K562 (cell line): ENCODE results near the gene RCC2. TPM values are rescaled to one million over a fixed set of nuclear protein-coding genes. Genes with fewer than 3 reads are reported as not detected.

ENCODE experiments used
- FOXM1 ChIP-seq, 2 experiments: fragments of 450-650 bp in 1 of 2; sonication (generic) in 1 of 2; formaldehyde crosslinking in 1 of 2; IDR thresholded peaks; 2 replicates each; pipeline versions ENCODE4 v1.6.1 to v1.9.0; 2017 to 2022; ENCODE audit warnings: low read depth in 2 of 2, mild to moderate bottlenecking in 2 of 2, missing genetic modification reagents in 1 of 2, moderate library complexity in 1 of 2
- POLR2G ChIP-seq: fragments of 200-400 bp; formaldehyde crosslinking; IDR thresholded peaks from 2 replicates; pipeline ENCODE4 v1.6.1; 2017; ENCODE audit warnings: low read depth, mild to moderate bottlenecking, antibody characterized with exemption, low read length, moderate library complexity
- SNIP1 ChIP-seq: fragments of 450-650 bp; IDR thresholded peaks from 2 replicates; pipeline ENCODE4 v1.7.1; 2017; ENCODE audit warnings: low read depth, mild to moderate bottlenecking
- SRSF7 ChIP-seq: fragments of 200-400 bp; formaldehyde crosslinking; optimal IDR thresholded peaks from 2 replicates; pipeline ENCODE3; 2017; ENCODE audit warnings: mild to moderate bottlenecking, low read depth, low read length
- STAT5A ChIP-seq: IDR thresholded peaks from 2 replicates; pipeline ENCODE4 v1.6.1; 2012; ENCODE audit warnings: low read length, inconsistent platforms, borderline replicate concordance
- ZZZ3 ChIP-seq: fragments of 450-650 bp; IDR thresholded peaks from 2 replicates; pipeline ENCODE4 v1.6.1; 2016; ENCODE audit warnings: antibody characterized with exemption, mild to moderate bottlenecking, moderate library complexity
- polyA plus RNA-seq, 8 experiments: library from polyadenylated mRNA; depleted of rRNA in 4 of 8; stranded (reverse) in 5 of 8; unstranded in 3 of 8; fragments of >200 nt; fragmentation: Nextera tagmentation in 2 of 8; fragmentation: Illumina TruSeq in 1 of 8; extraction: Ambion mirVana in 2 of 8; extraction: Trizol in 1 of 8; gene quantifications; 2 replicates each; pipeline versions ENCODE4 v1.2.1 to v1.2.3, GENCODE V29; 2011 to 2014; ENCODE audit warnings: inconsistent platforms in 1 of 8, missing spikeins in 1 of 8
- total RNA-seq, 7 experiments: library from RNA; depleted of rRNA in 6 of 7; stranded (reverse); fragments of >200 nt in 6 of 7; fragmentation: Illumina TruSeq in 2 of 7; extraction: Trizol in 2 of 7; gene quantifications; 2 replicates each; pipeline versions ENCODE4 v1.2.1 to v1.2.3, GENCODE V29; 2011 to 2021; ENCODE audit warnings: low replicate concordance in 1 of 7
- TF ChIP-seq, protein P1 (sequence below): sonication (generic); formaldehyde crosslinking; IDR thresholded peaks from 2 replicates; pipeline ENCODE4 v1.9.0; 2022; ENCODE audit warnings: mild to moderate bottlenecking, missing genetic modification reagents
- TF ChIP-seq, protein P2 (sequence below), 3 experiments: IDR thresholded peaks in 2 of 3; conservative IDR thresholded peaks in 1 of 3; 2 replicates each; pipeline ENCODE4 v1.5.1; 2011 to 2012; ENCODE audit warnings: low read length in 3 of 3, mild to moderate bottlenecking in 3 of 3, control low read depth in 2 of 3, improper control_type of control experiment in 1 of 3, inconsistent platforms in 1 of 3, low read depth in 1 of 3, mixed read lengths in 1 of 3, moderate library complexity in 1 of 3; ENCODE audit not compliant: insufficient read depth in 2 of 3
- TF ChIP-seq, protein P3 (sequence below): fragments of 450-650 bp; formaldehyde crosslinking; IDR thresholded peaks from 2 replicates; pipeline ENCODE4 v1.4.0; 2020; ENCODE audit warnings: mild to moderate bottlenecking, mixed read lengths
- TF ChIP-seq, protein P4 (sequence below), 2 experiments: fragments of 450-650 bp in 1 of 2; IDR thresholded peaks; 2 replicates each; pipeline ENCODE4 v1.6.1; 2011 to 2017; ENCODE audit warnings: low read depth in 2 of 2, antibody characterized with exemption in 1 of 2, borderline replicate concordance in 1 of 2, low read length in 1 of 2, mild to moderate bottlenecking in 1 of 2, mixed read lengths in 1 of 2; ENCODE audit not compliant: control insufficient read depth in 1 of 2

Gene RCC2
- total and polyA plus RNA-seq, 9 of the 15 experiments (the other 6 are each of a cell fraction or from before 2014, with no cell fraction given): 31.8 to 292 (median 116) TPM

DNA sequence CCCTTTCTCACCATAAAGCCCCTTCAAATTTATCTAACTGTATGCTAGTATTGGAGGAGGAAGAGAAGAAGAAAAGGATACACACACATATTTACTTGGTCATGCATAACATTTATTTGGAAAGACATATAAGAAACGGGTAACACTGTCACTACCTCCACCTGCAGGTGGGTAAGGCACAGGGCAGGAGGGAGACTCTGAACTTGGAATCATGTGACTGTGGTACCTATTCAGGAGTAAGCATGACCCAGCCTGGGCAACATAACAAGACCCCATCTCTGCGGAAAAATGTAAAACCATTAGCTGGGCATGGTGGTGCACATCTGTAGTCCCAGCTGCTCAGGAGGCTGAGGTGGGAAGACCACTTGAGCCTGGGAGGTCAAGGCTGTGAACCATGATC, 68.9 kb downstream of the RCC2 start (continued):
- TF ChIP-seq, protein P1, sequence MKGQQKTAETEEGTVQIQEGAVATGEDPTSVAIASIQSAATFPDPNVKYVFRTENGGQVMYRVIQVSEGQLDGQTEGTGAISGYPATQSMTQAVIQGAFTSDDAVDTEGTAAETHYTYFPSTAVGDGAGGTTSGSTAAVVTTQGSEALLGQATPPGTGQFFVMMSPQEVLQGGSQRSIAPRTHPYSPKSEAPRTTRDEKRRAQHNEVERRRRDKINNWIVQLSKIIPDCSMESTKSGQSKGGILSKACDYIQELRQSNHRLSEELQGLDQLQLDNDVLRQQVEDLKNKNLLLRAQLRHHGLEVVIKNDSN (CRISPR knock-in tag): 0 out of 2 replicates have a peak, but pooled peaks have one; percentile 43
- TF ChIP-seq FOXM1 (IDR thresholded peaks at IDR 0.05; ENCODE audit: low read depth) (no peak), FOXM1 (CRISPR knock-in tag; IDR thresholded peaks at IDR 0.05; ENCODE audit: low read depth) (no peak), POLR2G (no peak), ZZZ3 (no peak), SNIP1 (no peak), STAT5A (no peak), SRSF7 (no peak)
- TF ChIP-seq, protein P2, sequence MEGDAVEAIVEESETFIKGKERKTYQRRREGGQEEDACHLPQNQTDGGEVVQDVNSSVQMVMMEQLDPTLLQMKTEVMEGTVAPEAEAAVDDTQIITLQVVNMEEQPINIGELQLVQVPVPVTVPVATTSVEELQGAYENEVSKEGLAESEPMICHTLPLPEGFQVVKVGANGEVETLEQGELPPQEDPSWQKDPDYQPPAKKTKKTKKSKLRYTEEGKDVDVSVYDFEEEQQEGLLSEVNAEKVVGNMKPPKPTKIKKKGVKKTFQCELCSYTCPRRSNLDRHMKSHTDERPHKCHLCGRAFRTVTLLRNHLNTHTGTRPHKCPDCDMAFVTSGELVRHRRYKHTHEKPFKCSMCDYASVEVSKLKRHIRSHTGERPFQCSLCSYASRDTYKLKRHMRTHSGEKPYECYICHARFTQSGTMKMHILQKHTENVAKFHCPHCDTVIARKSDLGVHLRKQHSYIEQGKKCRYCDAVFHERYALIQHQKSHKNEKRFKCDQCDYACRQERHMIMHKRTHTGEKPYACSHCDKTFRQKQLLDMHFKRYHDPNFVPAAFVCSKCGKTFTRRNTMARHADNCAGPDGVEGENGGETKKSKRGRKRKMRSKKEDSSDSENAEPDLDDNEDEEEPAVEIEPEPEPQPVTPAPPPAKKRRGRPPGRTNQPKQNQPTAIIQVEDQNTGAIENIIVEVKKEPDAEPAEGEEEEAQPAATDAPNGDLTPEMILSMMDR (IDR thresholded peaks at IDR 0.05 in 2 of 3, conservative IDR thresholded peaks at IDR 0.05 in 1 of 3; ENCODE audit: insufficient read depth in 2 of 3, low read depth in 1 of 3, low read length in 3 of 3): peak; percentile 52 to 58 (median 57)
- TF ChIP-seq, protein P3, sequence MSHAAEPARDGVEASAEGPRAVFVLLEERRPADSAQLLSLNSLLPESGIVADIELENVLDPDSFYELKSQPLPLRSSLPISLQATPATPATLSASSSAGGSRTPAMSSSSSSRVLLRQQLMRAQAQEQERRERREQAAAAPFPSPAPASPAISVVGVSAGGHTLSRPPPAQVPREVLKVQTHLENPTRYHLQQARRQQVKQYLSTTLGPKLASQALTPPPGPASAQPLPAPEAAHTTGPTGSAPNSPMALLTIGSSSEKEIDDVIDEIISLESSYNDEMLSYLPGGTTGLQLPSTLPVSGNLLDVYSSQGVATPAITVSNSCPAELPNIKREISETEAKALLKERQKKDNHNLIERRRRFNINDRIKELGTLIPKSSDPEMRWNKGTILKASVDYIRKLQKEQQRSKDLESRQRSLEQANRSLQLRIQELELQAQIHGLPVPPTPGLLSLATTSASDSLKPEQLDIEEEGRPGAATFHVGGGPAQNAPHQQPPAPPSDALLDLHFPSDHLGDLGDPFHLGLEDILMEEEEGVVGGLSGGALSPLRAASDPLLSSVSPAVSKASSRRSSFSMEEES (CRISPR knock-in tag): peak; percentile 41
- TF ChIP-seq, protein P4, sequence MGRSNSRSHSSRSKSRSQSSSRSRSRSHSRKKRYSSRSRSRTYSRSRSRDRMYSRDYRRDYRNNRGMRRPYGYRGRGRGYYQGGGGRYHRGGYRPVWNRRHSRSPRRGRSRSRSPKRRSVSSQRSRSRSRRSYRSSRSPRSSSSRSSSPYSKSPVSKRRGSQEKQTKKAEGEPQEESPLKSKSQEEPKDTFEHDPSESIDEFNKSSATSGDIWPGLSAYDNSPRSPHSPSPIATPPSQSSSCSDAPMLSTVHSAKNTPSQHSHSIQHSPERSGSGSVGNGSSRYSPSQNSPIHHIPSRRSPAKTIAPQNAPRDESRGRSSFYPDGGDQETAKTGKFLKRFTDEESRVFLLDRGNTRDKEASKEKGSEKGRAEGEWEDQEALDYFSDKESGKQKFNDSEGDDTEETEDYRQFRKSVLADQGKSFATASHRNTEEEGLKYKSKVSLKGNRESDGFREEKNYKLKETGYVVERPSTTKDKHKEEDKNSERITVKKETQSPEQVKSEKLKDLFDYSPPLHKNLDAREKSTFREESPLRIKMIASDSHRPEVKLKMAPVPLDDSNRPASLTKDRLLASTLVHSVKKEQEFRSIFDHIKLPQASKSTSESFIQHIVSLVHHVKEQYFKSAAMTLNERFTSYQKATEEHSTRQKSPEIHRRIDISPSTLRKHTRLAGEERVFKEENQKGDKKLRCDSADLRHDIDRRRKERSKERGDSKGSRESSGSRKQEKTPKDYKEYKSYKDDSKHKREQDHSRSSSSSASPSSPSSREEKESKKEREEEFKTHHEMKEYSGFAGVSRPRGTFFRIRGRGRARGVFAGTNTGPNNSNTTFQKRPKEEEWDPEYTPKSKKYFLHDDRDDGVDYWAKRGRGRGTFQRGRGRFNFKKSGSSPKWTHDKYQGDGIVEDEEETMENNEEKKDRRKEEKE (IDR thresholded peaks at IDR 0.05; ENCODE audit: borderline replicate concordance in 1 of 2, control insufficient read depth in 1 of 2, low read depth in 2 of 2, low read length in 1 of 2): no peak
